Mesodermal cell (in vitro differentiated cells): ENCODE data around the gene PNLIPRP3.

Experiments used
- H3K27ac ChIP-seq: 2 replicates; pipeline ENCODE4 v1.7.0; 2013; ENCODE audit warnings: mild to moderate bottlenecking, low read depth, low read length, moderate library complexity; ENCODE audit not compliant: severe bottlenecking
- H3K36me3 ChIP-seq: 2 replicates; pipeline ENCODE4 v1.7.1; 2013; ENCODE audit warnings: mild to moderate bottlenecking, low read length, moderate library complexity; ENCODE audit not compliant: control insufficient read depth, insufficient read depth
- H3K4me1 ChIP-seq: one replicate; pipeline ENCODE4 v1.7.1; 2013; ENCODE audit warnings: mild to moderate bottlenecking, low read length; ENCODE audit not compliant: insufficient read depth, control insufficient read depth, poor library complexity, severe bottlenecking
- H3K4me3 ChIP-seq: 2 replicates; pipeline ENCODE4 v1.7.0; 2013; ENCODE audit warnings: low read length, control low read depth, mild to moderate bottlenecking; ENCODE audit not compliant: insufficient read depth, poor library complexity, severe bottlenecking; ENCODE audit errors: extremely low read depth
- H3K9me3 ChIP-seq: 2 replicates; pipeline ENCODE4 v1.7.1; 2013; ENCODE audit warnings: mild to moderate bottlenecking, low read length, moderate library complexity; ENCODE audit not compliant: control insufficient read depth
- WGBS, 2 experiments: methylation state at CpG; one replicate each; pipeline ENCODE4 v1.1.5; 2013; ENCODE audit warnings: missing lambda C conversion rate in 2 of 2; ENCODE audit not compliant: insufficient coverage in 2 of 2; 5-methylcytosine and 5-hydroxymethylcytosine counted together

Gene PNLIPRP3

DNA sequence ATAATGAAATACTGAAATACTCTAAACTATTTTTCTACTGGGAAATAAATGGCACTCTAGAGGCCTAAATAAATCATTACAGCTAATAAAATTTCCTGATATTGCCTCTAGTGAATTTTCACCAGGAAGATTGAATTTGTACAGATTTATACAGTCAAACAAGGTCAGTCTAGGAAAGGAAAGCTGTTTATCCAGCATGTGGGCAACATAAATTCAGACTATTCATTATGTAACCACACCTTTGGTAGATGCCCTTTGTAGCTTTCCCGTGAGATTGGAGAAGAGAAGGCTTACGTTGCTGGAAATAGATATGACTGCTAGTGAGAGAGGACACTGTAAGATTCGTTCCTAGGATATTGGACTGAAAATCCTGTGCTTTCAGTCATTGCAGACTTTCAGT lies 82.9 kb downstream of the PNLIPRP3 start:
- H3K4me1 ChIP-seq: no peaks in the 10 kb centered on the region
- H3K9me3 ChIP-seq: no peaks in the 10 kb centered on the region
- H3K27ac ChIP-seq: no peak overlapping the region
- no peaks in the 10 kb centered on the region for H3K36me3 ChIP-seq
- 92 to 100% methylated on average over 1 to 2 of the region's 3 CpGs for WGBS, 2 experiments
- H3K4me3 ChIP-seq: no peak overlapping the region

GRCh38 chr10:116511365-116511764 lies 83.7 kb downstream of the PNLIPRP3 start:
- no peaks in the 10 kb centered on the region for H3K9me3 ChIP-seq
- H3K4me1 ChIP-seq: no peaks in the 10 kb centered on the region
- no peaks in the 10 kb centered on the region for H3K36me3 ChIP-seq
- no peak overlapping the region for H3K27ac ChIP-seq
- no peak overlapping the region for H3K4me3 ChIP-seq
- WGBS, 2 experiments: 40 to 100% methylated on average over 1 to 2 of the region's 3 CpGs

DNA sequence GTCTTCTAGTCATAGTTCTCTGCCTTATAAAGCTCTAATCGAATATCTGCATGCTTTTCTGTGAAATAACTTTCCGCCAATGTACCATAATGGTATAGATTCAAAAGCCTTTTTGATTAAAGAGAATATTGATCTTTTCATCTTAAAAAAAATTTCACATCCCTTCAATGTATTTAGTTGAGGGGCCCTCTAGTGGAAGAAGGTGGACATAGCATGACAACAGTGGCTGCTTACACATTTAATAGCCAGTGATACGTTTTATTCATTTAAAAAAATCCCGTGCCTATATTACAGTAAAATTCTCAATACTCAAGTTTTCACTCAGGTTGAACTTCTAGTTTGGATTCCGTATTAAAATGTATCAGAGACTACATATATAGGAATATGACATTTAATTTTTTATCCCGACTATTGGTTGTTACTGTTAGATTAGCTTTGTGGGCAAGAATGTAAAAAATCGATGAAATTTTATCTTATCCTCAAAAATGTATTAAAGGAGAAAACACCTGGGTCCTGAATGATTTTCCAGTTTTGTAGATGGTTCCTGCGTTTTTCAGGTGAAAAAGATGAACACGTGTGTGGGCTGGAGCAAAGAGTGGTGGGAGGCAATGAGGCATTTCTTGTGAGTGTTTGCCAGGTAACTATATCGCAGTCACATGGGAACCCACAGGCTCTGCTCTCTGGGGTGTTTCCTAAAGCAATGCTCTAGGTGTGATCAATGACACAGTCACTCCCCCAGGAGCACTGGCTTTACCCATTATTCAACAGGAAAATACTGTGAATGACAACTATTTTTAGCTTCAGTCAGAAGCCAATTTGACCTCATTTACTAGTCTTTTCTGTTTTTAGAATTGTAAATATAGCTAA lies 94.0 kb downstream of the PNLIPRP3 start:
- Histone ChIP-seq H3K4me1 (no peaks in the 10 kb centered on the region), H3K36me3 (no peaks in the 10 kb centered on the region), H3K4me3 (no peak overlapping the region), H3K9me3 (no peaks in the 10 kb centered on the region), H3K27ac (no peak overlapping the region)
- WGBS, 2 experiments: 67 to 89% methylated on average over 1 to 2 of the region's 10 CpGs

GRCh38 chr10:116522803-116523381 lies 95.2 kb downstream of the PNLIPRP3 start:
- no peak overlapping the region for H3K27ac ChIP-seq
- H3K36me3 ChIP-seq: no peaks in the 10 kb centered on the region
- 90 to 91% methylated on average over 4 of the region's 8 CpGs for WGBS, 2 experiments
- H3K4me1 ChIP-seq: no peaks in the 10 kb centered on the region
- H3K9me3 ChIP-seq: no peaks in the 10 kb centered on the region
- H3K4me3 ChIP-seq: no peak overlapping the region

GRCh38 chr10:116524736-116525135 lies 97.1 kb downstream of the PNLIPRP3 start:
- 94 to 100% methylated on average over 1 to 3 of the region's 3 CpGs for WGBS, 2 experiments
- Histone ChIP-seq H3K27ac (no peak overlapping the region), H3K4me1 (peaks cover 3% of the 10 kb centered on the region), H3K36me3 (no peaks in the 10 kb centered on the region), H3K4me3 (no peak overlapping the region), H3K9me3 (no peaks in the 10 kb centered on the region)

DNA sequence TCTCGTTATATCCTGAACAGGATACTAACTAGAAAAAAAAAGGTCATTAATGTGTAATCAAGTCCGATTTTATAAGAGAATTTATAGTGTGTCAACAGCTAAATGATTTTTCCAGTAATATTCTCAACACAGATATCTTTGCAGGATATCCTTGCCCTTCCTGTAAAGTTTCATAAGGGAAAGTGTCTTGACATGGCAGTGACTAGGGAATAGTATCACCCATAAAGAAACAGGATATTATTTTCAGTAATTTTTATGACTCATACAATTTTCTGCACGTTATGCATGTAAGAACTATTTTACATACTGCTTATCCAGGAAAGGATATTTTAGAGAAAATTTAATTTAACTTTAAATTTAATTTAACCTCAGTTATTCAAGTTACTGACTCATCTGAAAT lies 98.6 kb downstream of the PNLIPRP3 start:
- no CpG with 5 or more reads among the region's 3 CpGs for WGBS, 2 experiments
- H3K27ac ChIP-seq: no peak overlapping the region
- H3K9me3 ChIP-seq: no peaks in the 10 kb centered on the region
- H3K4me3 ChIP-seq: no peak overlapping the region
- H3K36me3 ChIP-seq: no peaks in the 10 kb centered on the region
- H3K4me1 ChIP-seq: peaks cover 3% of the 10 kb centered on the region
